Stimulated activated CD4-positive, alpha-beta T cell treated with anti-CD3 and anti-CD28 coated beads, Interleukin-2, amount 100 ng/mL, for 4 hours (primary cell): ENCODE data around the gene DNAJC15.

Experiments
- DNase-seq: peaks from one replicate; pipeline ENCODE4 v3.0.0-alpha.2; 2020; ENCODE audit warnings: low read depth

Gene DNAJC15

DNA sequence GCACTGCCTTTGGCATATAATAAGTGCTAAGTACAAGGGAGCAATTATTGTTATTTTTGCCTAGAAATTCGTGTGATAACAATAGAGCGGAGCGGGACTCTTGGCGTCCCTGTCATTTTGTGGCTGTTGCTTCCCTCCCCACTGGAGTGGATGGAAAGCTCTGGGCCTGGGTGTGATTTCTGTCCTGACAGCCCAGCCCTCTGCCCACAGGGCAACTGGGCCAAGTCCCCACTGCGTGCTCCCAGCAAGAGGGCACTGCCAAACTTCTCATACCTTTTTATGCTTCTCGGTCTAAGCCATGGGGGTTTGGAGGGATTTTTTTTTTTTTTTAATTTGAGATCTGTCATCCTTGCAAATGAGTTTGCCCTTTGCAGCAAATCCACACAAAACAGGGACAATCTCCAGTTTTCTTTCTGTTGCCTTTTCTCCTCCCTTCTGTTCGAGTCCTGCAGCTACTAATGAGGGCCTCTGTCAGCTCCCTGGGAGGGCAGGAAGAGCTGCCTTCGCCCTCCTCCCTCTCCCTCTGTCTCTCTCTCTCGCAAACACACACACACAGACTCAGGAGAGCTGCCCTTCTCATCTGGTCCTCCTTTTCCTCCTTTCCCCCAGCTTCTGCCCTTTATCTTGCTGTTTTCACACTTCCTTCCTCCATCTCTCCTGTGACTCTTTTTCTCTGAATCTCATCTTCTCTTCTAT, 103.9 kb downstream of the DNAJC15 start:
- no peak for DNase-seq

DNA sequence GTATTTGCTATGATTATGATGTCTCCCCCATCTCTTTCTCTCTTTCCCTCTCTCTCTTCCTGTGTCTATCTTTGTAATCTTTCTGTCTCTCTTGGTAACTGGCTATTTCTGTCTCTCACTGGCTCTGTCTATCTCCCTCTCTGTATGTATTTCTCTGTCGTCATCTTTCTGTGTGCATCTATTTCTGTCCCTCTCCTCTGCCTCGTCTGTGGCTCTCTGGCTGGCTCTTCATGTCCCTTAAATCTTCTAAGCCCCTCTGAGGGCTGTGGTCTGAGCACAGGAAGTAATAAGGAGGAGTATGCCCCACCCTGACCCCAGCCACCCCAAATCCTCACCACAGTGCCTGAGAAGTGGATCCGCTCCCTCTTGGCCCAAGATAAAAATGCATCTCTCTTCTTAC, 104.4 kb downstream of the DNAJC15 start:
- no peak for DNase-seq

DNA sequence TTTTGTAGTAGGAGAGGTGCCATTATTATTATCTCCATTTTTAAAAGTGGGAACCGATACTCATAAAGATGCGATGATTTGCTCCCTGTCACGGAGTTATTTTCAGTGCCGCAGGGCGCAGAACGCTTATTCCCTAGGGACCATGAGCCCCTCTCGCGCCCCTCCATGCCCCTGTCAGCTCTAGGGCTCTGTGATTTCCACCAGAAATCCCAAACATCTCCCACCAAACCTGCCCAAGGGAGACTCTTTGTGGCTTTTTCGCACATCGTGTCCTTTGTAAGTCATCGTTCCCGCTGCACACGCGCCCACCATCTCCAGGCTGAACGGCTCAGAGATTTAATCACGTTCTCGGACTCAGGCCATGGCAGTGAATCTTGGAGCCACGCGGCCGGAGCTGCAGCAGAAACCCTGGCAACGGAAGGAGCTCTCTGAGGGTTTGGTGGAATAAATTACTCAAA, 105.1 kb downstream of the DNAJC15 start:
- no peak for DNase-seq

DNA sequence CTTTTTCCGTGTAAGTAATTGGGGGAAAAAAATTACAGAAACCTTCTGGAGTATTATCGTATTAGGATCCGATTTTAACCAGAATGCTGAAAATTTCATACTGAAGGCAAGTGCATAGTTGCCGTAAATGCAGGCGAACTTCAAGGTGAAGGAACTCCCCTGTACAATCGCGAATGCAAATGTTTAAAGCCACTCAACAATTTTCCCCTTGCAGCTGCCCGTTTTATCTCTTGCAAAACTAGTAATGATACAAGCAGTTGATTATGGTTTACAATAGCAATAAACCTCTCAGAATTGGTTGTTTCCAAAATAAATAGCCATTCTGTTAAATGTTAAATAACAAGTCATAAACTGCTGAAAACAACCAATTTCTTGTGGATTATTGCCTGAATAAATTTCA, 105.7 kb downstream of the DNAJC15 start:
- DNase-seq: no peak

DNA sequence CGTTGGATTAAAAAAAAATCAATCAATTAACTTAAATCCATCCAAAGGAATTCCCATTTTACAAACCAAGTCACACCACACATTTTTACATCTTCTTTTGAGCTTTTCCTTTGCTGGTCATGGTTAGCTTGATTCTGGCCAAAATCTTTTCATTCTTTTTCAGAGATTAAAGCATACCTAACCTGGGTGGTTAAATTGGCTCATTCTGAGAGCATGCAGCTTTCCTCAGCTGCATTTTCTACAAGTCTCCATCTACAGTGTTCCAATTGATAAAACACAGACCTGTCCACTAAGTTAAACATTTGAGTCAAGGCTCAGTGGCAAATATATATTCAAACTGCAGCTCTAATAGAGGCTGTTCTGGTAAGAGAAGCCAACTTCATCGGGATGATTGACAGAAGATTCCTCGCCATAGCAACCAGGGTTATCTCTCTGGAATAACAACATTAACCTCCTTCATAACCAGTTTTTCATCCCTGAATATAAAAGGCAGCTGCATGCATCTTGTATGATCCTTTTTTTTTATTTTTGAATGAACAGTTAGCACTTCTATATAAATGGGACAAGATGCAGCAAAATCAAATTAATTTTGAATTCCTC, 106.2 kb downstream of the DNAJC15 start:
- DNase-seq: no peak

DNA sequence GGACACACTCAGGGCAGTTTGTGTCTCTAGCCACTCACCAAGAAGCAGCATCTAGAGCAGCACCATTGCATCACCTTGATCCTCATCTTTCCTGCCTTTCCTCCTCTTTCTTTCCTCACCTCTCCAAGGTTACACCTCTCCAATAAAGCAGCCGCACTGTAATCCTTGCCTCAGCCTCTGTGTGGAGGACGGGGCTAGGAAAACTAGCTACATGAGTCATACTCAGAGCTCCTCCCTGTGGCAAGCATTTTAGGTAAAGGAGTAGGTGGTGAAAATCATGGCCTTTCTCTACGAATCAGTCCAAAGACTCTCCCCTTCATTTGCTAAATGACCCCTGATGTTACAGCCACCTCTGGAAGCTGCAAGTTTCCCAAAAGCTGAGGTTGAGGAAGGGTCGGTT, 108.9 kb downstream of the DNAJC15 start:
- no peak for DNase-seq

DNA sequence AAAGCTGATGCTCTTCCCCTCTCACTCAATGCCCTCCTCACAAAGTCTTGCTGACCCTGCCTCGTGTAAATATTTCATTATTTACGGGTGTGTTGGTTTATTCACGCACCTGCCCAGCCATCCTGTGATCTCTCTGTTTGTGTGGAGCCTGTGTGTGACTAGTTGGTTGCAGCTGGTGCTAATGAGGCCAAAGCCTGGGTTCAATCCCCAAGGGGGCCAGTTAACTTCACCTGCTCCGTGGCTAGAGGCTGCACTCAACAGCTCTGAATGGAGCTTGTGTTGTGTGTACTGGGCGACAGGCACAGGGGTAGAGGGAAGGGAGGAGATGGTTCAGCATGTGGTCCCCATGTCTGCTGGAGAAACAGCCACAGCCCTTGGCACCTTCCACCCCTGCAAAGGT, 109.5 kb downstream of the DNAJC15 start:
- no peak for DNase-seq

DNA sequence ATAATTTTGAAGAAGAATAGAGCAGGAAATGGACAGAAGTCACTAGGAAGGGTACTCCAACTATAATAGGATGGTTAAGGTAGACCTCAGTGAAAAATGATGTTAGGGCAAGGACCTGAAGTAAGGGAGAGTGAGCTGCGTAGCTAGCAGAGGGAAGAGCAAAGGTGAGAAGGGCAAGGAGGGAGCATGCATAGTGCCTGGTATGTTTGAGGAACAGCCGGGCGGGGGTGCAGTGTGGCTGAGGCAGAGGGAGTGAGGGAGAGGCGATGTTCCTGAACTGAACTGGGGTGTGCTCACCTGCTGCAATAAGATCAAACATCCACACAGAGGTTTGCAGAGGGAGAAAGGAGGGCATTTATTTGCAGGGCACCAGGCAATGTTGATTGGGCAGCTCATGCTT, 110.4 kb downstream of the DNAJC15 start:
- no peak for DNase-seq

DNA sequence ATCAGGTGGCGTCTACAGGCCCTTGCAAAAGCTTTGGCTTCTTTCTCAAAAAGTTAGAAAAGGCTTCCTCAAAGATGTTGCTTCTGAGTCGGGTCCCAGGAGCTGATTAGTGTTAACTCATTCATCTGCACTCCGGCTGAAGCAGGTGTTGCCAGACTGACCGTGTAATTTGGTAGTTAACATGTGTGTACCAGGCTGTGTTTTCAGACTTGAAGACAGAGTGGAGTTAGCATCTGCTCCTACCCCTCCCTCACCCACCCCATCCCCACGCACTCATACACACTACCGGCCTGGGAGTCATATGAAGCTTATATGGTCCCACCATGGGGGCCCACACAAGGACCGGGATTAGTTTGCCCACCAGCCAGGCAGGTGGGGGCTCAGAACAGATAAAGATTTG, 111.5 kb downstream of the DNAJC15 start:
- no peak for DNase-seq

DNA sequence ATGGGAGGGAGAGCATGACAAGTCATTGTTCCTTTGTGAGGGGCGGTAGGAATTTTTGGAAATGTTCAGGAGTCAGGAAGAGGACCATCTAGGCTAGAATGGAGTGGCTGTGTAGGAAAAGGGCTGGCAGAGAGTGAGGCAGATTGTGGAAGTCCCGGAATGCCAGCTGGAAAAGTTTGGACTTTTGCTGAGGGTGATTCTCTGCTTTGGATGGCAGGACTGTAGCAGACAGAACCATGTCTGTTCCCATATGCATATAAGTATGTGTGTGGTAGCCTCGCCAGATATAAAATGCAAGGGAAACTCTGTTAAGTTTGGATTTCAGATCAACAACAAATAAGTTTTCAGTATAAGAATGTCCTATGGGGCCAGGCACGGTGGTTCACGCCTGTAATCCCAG, 112.1 kb downstream of the DNAJC15 start:
- no peak for DNase-seq

DNA sequence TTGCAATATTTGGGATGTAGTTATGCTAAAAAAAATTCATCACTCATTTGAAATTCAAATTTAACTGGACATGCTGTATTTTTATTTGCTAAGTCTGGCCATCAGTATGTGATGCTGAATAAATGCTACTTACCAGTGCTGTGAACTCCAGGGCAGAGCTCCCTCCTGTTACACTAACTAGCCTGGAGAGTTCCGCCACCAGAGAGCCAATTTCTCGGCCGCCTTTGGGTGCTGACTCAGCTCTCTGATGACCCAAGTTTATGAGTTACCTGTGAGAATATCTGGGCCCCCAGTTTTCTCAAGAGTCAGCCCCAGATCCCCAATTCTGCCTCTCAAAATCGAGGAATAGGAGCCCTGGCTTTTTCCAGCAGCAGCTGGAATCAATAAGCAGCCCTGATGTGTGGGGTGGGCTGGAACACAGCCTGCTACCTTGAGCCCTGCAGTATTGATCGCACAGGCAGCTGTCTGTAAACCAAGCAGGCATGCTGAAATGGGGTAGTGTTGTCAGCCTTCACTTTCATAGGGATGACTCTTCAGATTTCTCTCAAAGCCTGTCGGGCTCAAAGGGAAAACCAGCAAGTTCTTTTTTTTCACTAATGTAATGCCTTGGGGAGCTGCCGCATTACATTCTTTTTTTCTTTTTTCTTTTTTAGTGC, 113.7 kb downstream of the DNAJC15 start:
- DNase-seq: no peak

DNA sequence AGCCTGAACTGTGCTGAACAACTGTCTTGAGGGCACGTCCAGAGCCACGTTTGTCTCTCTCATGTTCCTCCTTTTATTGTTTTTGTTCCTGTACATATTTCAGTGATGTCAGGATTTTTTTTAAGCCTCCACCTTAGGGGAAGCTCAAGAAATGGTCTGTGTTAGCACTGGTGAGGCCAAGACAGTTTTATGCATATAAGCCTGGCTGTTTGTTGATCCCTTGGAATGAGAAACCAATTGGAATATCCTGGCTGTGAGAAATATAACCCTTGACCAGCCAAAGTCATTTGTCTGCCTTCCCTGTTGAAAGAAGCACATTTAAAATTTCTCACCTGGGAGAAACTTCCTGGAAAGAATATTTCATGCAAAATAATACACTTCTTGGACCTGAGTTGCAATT, 115.8 kb downstream of the DNAJC15 start:
- no peak for DNase-seq

DNA sequence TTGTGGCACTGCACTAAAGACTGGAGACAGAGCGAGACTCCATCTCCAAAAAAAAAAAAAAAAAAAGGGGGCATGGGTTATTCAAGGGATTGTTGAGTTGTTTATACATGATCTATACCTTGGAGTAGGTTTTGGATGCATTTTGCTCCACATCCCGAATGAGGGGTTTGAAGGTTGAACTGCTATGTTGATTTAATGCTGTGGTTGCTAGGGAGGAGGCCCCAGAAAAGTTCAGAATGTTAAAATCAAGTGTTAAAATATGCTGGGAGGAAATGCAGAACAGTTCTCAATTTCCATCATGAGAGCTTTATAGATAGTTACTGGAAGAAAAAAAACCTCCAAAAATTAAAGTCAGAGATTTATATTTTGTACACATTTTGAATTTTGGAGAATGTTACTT, 116.5 kb downstream of the DNAJC15 start:
- no peak for DNase-seq

DNA sequence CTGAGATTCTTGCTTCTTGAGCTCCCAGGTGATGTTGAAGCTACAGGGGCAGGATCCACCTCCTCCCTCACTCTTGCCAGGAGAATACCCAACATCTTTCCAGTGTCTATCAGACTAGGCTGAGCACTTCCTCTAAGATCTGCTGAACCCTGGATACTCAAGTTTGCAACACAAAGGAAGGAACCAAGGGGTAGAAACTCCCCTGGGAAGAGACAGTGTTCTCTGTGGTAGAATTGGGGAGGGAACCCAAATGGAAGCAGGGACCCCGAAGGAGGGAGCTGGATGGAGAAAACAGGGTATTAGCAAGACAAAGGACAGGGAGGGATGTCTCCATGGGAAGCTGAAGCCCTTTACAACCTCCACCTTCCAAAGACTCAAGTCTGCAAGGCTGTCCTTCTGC, 117.6 kb downstream of the DNAJC15 start:
- DNase-seq: no peak

DNA sequence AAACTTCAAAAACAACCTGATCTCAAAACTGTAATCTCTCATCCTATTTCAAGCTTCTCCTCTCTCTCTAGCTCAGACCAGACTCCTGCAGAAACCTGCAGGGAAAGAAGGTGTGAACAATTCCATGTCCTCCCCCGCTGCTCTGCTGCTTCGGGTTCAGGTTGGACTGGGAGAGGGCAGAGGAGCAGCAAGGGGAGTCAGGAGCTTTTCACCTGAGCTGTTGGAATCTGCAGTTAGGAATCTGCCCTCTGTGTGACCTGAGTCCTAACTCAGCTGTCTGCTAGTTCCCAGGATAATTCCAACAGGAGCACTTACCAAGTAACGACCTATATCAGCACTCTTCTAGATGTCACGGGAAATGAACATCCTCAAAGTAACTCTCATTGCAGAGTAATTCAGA, 118.3 kb downstream of the DNAJC15 start:
- no peak for DNase-seq

DNA sequence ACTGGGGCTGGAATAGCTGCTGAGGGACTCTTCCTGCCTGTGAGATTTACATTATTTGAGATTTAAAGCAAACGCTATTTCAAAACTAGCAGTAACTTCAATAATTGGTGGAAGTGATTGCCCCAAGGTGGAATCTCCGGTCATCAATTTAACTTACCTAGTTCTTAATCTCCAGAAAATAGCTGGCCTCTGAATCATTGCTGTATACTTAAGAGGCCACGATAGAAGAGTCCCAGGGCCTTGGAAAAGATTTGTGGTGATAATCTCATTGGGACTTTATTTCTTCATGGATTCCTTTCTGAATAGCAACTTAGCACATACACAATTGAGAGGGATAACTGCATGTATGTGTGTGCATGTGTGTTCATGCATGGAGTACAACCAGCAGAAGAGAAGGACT, 120.2 kb downstream of the DNAJC15 start:
- DNase-seq: no peak

DNA sequence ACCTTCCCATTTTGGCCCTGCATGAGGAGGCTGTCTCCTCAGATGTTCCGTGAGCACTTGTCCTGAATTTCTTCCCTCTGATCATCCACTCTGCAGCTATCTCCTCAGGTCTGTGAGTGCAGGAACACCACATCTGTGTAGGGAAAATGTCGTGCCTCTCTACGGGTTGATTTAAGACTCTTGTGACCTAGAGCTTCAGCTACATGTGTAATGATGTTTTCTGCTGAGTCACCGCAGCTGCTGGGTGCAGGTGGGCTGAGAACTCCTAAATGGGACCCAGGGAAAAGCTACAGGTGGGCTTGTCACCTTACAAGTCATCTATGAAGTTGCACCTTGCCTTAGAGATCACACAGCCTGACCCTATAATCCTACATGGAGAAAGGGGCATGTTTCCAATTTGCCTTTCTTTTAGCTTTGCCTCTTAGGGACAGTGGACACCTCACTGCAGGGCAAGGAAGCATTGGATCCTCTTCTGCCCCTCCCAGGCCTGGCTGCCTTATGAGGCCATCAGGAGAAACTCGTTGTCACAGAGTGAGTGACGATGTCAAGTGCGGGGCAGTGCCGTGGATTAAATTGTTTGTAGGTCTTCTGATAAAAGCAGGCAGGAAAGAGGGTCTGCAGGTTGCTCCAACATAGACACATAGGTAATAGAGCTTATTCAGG, 122.3 kb downstream of the DNAJC15 start:
- no peak for DNase-seq

DNA sequence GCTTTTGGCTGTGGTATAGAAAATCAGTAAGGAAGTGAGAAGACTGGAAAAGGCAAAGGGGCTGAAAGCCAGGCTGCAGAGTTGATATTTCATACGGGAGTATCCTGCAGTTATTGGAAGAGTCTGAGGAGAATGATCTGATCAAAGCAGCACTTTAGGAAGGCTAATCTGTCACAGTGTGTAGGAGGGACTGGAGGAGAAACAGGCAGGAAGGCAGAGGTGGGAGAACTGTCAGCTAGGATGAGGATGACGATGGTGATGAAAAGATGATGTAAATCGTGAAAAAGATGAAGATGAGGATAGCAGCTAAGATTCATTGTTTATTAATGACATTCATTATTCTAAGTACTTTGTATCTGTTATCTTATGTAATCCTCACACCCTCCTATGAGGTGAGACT, 123.0 kb downstream of the DNAJC15 start:
- DNase-seq: no peak

DNA sequence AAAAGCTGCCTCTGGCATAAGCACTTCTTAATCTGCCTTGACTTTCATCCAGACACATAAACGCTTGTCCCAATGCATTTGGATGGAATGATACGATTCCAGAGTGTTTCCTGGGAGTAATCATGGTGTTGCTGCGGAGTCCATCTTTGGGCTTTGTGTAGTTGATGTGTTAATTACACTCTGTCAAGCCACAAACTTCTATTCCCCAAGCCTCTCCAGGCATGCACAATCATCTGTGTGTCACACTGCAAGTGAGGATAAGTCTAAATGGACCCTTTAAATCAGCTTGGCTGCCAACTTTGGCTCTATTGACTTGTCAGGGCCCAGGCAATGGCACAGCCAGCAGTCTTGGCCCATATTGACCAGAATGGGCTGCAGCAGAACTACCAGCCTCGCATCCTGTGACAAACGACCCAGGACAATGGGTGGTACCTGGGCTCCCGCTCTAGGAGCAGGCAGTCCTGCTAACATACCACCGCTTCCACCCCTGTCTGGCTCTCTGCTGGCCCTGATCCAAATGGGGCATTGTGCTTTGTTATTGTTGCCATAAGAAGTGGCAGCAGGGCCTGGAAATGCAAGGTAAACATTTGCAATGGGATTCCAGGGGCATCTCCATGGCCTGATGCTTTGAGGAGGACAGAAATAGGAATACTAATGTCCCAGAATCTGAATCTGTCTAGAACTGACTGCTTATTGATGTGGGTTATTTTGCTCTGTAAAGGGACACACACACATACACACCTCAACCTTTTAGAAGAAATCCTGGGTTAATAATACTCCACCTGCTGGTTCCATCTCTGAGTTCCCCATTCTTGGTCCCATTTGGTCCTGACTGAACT, 127.2 kb downstream of the DNAJC15 start:
- no peak for DNase-seq

DNA sequence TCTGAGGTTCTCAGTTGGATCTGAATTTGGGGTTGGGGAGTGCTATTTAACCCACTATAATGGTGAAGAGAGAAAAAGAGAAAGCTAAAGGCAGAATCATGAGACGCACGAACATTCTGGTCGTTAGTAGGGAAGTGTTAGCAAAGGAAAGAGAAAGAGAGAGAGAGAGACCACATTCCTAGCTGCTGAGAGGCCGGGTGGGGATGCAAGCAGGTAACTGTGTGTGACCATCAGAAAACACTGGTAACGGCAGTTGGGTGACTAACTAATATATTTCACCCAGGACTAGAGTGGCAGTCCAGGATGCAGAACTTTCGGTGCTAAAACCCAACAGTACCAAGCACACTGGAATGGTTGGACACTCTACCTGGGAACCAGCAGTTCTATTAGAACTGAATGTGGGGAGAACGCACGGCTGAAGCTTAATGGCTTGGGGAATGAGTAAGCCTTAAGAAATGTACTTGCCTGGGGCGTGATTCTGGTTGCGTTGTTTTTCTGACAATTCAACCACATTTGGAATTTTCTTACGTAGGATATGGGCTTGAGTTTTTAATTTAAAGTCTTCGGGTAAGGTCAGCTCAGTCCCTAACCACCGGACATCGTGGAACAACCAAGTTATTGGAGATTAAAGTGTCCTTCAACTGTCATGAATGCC, 130.2 kb downstream of the DNAJC15 start:
- DNase-seq: no peak

DNA sequence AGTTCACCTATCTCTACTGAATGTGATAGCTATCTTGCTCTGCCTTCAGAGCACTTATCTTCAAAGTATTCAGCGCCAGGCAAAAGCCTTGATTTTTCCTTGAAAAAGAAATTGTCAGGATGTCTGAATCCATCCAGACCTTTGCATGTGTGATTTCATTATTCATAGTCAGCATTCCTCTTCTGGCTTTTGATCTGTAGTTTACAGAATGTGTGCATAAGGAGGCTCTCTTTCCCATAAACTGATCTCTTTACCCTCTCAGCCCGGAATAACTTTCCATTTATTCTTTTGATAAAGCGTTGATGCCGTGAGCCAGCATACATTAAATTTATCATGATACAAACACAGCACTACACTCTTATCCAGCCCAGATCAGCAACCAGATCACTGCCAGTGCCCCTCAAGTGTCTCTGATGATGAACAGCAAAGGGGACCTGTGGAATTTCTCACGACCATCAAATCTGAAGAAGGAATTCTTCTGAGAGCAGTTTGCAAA, 130.8 kb downstream of the DNAJC15 start:
- no peak for DNase-seq
